Neural progenitor cell (in vitro differentiated cells): Measurements from ENCODE around the gene WSCD2.

ENCODE experiments used
- CTCF ChIP-seq: fragments of 200-600 bp; sonication (generic); IDR thresholded peaks from 2 replicates; pipeline ENCODE4 v1.5.1; 2017; ENCODE audit warnings: antibody characterized with exemption, mild to moderate bottlenecking
- EZH2 ChIP-seq: fragments of 200-600 bp; sonication (generic); IDR thresholded peaks from 2 replicates; pipeline ENCODE4 v1.6.1; 2017; ENCODE audit warnings: antibody characterized with exemption, mild to moderate bottlenecking, moderate library complexity
- EZH2phosphoT487 ChIP-seq: fragments of 200-600 bp; sonication (generic); IDR thresholded peaks from 2 replicates; pipeline ENCODE4 v1.6.1; 2017; ENCODE audit warnings: antibody characterized with exemption

- no peak for TF ChIP-seq CTCF
- TF ChIP-seq EZH2: no peak
- TF ChIP-seq EZH2phosphoT487: no peak
These were observed 160.5 kb downstream of the WSCD2 start for GRCh38 chr12:108289350-108290161.
